H1 (cell line): ENCODE results near the gene ZNF511. TPM values are rescaled to one million over a fixed set of nuclear protein-coding genes. Genes with fewer than 3 reads are reported as not detected.

Experiments
- EGR1 ChIP-seq: IDR thresholded peaks from 2 replicates; pipeline ENCODE4 v1.6.1; 2011; ENCODE audit warnings: low read depth, low read length, borderline replicate concordance
- KDM4A ChIP-seq: IDR thresholded peaks from one replicate; pipeline ENCODE4 v1.7.1; 2012; ENCODE audit warnings: low read depth, mild to moderate bottlenecking, moderate library complexity, low read length, inconsistent platforms; ENCODE audit not compliant: severe bottlenecking
- polyA plus RNA-seq, 7 experiments: library from polyadenylated mRNA; depleted of rRNA in 3 of 7; stranded (reverse) in 5 of 7; unstranded in 2 of 7; fragments of >200 nt in 5 of 7; fragments of 200-250 nt in 2 of 7; gene quantifications; 1 replicate in 5 of 7; 2 replicates in 1 of 7; 4 replicates in 1 of 7; pipeline versions ENCODE4 v1.2.1 to v1.2.3, GENCODE V29; 2011 to 2013; ENCODE audit warnings: missing spikeins in 2 of 7, mixed read lengths in 2 of 7
- total RNA-seq: library from RNA; stranded (reverse); fragmentation: NEBNext Ultra II Directional; extraction: Animal tissue kit (Norgen Biotek cat#: 25700); gene quantifications from 2 replicates; pipeline ENCODE4 v1.2.1, GENCODE V29; 2021
- TF ChIP-seq, protein P1 (sequence below): IDR thresholded peaks from 2 replicates; pipeline ENCODE4 v1.6.1; 2012; ENCODE audit warnings: inconsistent platforms

Gene ZNF511
- total and polyA plus RNA-seq, 2 of the 8 experiments (the other 6 are each of a cell fraction or from before 2014, with no cell fraction given): 55.4 to 71.7 TPM

DNA sequence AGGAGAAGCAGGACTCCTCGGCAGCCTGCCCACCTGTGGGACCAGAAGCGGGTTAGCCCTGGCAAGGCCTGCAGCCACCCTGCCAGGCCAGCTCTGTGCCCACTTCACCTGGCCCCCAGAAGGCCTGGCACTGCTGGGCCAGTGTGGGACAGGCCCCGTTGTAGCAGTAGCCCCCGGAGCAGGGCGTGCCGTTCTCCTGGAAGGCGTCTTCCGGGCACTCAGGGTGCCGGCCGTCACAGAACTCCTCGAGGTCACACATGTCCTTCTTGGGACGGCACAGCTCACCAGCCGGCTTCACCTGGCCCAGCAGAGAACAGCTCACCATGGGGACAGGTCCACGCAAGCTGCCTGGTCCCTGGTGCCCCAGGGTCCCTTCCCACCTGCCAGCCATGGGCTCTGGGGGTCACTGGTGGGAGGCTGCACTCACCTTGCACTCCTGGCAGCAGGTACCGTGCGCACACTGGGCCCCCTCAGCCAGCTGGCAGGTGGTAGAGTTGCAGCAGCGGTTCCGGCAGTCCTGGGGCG, 37.9 kb upstream of the ZNF511 start (continued):
- TF ChIP-seq EGR1: no peak
- TF ChIP-seq, protein P1, sequence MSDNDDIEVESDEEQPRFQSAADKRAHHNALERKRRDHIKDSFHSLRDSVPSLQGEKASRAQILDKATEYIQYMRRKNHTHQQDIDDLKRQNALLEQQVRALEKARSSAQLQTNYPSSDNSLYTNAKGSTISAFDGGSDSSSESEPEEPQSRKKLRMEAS: no peak
- no peak for TF ChIP-seq KDM4A
